ENCODE data around the gene ODF2. TPM values are rescaled to one million over a fixed set of nuclear protein-coding genes. Genes with fewer than 3 reads are reported as not detected.

The ODF2 gene
- total and polyA plus RNA-seq, 10 of the 15 experiments (the other 5 are each of a cell fraction or from before 2014, with no cell fraction given) = 8.7 to 65.1 (median 38.5) TPM

DNA sequence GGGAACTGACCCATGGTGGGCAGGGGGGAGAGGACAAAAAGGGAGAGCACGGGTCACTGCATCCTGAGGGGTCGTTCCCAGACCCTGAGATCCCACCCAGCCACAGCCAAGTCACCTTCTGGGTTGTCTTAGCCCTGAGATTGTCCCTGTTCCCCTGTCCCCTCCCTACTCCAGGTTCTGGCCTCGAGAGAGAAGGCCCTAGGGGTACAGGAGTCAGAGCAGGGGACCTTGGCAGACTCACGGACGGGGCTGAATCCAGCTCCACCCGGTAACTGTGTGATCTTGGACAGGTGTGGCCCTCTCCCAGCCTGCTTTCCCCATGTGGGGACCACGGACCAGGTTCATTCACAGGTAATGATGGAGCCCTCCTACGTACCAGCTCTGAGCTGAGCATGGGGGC is 46.4 kb upstream of the ODF2 start:
- Histone ChIP-seq H3K27me3 (replicated peaks in 1 of 2; ENCODE audit: control insufficient read depth in 2 of 2, insufficient read depth in 2 of 2, low read length in 1 of 2) (peaks cover 1 to 2% of the 10 kb centered on the region in 2 experiments; a peak in 3 of 4 replicates), H3K9me3 (replicated peaks; ENCODE audit: control insufficient read depth, insufficient read depth, low read length) (no peaks in the 10 kb centered on the region), H3K4me3 (no peak overlapping the region), H3K9ac (ENCODE audit: control insufficient read depth, insufficient read depth, low read length) (no peak overlapping the region), H3K4me2 (ENCODE audit: control insufficient read depth, insufficient read depth) (no peak overlapping the region), H2AFZ (ENCODE audit: control insufficient read depth, low read depth, low read length) (no peak overlapping the region), H3K79me2 (ENCODE audit: control insufficient read depth, insufficient read depth, low read length) (no peaks in the 10 kb centered on the region), H3K36me3 (ENCODE audit: control insufficient read depth in 2 of 2, insufficient read depth in 2 of 2, low read length in 1 of 2) (no peaks in the 10 kb centered on the region), H3K4me1 (ENCODE audit: control insufficient read depth, insufficient read depth, low read length) (no peaks in the 10 kb centered on the region), H4K20me1 (ENCODE audit: control insufficient read depth, insufficient read depth) (no peaks in the 10 kb centered on the region), H3K27ac (ENCODE audit: control insufficient read depth, insufficient read depth) (no peak overlapping the region)
- 30% methylated on average over 8 of the region's 8 CpGs for WGBS (ENCODE audit: insufficient coverage, insufficient replicate concordance, low lambda C conversion rate, missing lambda C conversion rate)
- ChIA-PET CTCF (no interaction called here), RAD21 (ENCODE audit: unreplicated experiment) (interaction anchor here (1.3 kb wide), 1 partner anchor 11 kb away, joined by 5 read pairs; the partner anchor contains the start of gene CERCAM), SMC1A (ENCODE audit: uncharacterized antibody, unreplicated experiment) (interaction anchor here (0.9 kb wide), 1 partner anchor 47 kb away, joined by 3 read pairs; no protein-coding TSS in a partner anchor), POLR2A (interaction anchor here (1.2 kb wide), 1 partner anchor 10 kb away, joined by 3 read pairs; no protein-coding TSS in a partner anchor)
- FAIRE-seq (no peak), ATAC-seq (no peak; the same call in 2 of the 3 replicates), DNase-seq (ENCODE audit: low read depth, low spot score) (no peak)
- no TSS peak for BruUV-seq (replicated peaks)
- TF ChIP-seq FOXK2 (IDR thresholded peaks at IDR 0.05) = no peak
- TF ChIP-seq NBN (IDR thresholded peaks at IDR 0.05) = no peak
- no peak for TF ChIP-seq RUNX3 (IDR thresholded peaks at IDR 0.05; ENCODE audit: low read length)
- no peak for TF ChIP-seq YBX1 (IDR thresholded peaks at IDR 0.05)
- no peak for TF ChIP-seq CBX5 (IDR thresholded peaks at IDR 0.05; ENCODE audit: low read depth)
- TF ChIP-seq EED (IDR thresholded peaks at IDR 0.05; ENCODE audit: low read depth) = no peak
- TF ChIP-seq MYC (IDR thresholded peaks at IDR 0.05; ENCODE audit: insufficient read depth, insufficient read length, insufficient replicate concordance, low read length, severe bottlenecking) = no peak
- no peak for TF ChIP-seq ZBTB33 (IDR thresholded peaks at IDR 0.05)
- no peak for TF ChIP-seq SMARCA5 (IDR thresholded peaks at IDR 0.05)
- no peak for TF ChIP-seq GABPA (IDR thresholded peaks at IDR 0.05; ENCODE audit: low read depth)
- TF ChIP-seq, protein P1, sequence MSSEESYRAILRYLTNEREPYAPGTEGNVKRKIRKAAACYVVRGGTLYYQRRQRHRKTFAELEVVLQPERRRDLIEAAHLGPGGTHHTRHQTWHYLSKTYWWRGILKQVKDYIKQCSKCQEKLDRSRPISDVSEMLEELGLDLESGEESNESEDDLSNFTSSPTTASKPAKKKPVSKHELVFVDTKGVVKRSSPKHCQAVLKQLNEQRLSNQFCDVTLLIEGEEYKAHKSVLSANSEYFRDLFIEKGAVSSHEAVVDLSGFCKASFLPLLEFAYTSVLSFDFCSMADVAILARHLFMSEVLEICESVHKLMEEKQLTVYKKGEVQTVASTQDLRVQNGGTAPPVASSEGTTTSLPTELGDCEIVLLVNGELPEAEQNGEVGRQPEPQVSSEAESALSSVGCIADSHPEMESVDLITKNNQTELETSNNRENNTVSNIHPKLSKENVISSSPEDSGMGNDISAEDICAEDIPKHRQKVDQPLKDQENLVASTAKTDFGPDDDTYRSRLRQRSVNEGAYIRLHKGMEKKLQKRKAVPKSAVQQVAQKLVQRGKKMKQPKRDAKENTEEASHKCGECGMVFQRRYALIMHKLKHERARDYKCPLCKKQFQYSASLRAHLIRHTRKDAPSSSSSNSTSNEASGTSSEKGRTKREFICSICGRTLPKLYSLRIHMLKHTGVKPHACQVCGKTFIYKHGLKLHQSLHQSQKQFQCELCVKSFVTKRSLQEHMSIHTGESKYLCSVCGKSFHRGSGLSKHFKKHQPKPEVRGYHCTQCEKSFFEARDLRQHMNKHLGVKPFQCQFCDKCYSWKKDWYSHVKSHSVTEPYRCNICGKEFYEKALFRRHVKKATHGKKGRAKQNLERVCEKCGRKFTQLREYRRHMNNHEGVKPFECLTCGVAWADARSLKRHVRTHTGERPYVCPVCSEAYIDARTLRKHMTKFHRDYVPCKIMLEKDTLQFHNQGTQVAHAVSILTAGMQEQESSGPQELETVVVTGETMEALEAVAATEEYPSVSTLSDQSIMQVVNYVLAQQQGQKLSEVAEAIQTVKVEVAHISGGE (CRISPR knock-in tag; IDR thresholded peaks at IDR 0.05) = no peak
- TF ChIP-seq PAX8 (IDR thresholded peaks at IDR 0.05) = no peak
- TF ChIP-seq BACH1 (IDR thresholded peaks at IDR 0.05; ENCODE audit: borderline replicate concordance) = no peak
- no peak for TF ChIP-seq ATF7 (IDR thresholded peaks at IDR 0.05; ENCODE audit: low read depth)
- intact Hi-C loops (cut with micrococcal nuclease; ENCODE audit: unreplicated experiment) (no loop called here), in situ Hi-C loops (cut with MboI) (no loop called here)
